GM06990 (cell line): ENCODE measurements around the gene CARM1.
A peak's percentile ranks its signal among the peaks of the same experiment; 100 is the strongest.

Experiments
- DNase-seq: peaks from one replicate; pipeline ENCODE4 v3.0.0-alpha.2; 2011; ENCODE audit not compliant: insufficient read length; ENCODE audit errors: extremely low read depth
- H3K27me3 ChIP-seq: replicated peaks from 2 replicates; pipeline ENCODE4 v1.6.0; 2011; ENCODE audit warnings: low read length; ENCODE audit not compliant: control insufficient read depth, insufficient read depth
- H3K36me3 ChIP-seq: 2 replicates; pipeline ENCODE4 v1.5.1; 2011; ENCODE audit warnings: low read length; ENCODE audit not compliant: control insufficient read depth, insufficient read depth
- H3K4me3 ChIP-seq: replicated peaks from 2 replicates; pipeline ENCODE4 v1.5.1; 2011; ENCODE audit warnings: low read depth, mild to moderate bottlenecking, control low read depth, low read length
- CTCF ChIP-seq: IDR thresholded peaks from 2 replicates; pipeline ENCODE4 v1.5.1; 2011; ENCODE audit warnings: low read length, control low read depth, mild to moderate bottlenecking, inconsistent platforms; ENCODE audit not compliant: insufficient read depth, poor library complexity, severe bottlenecking

Gene CARM1

GRCh38 chr19:10839114-10840050 lies 32.0 kb upstream of the CARM1 start:
- Histone ChIP-seq H3K27me3 (no peaks in the 10 kb centered on the region), H3K4me3 (no peak overlapping the region), H3K36me3 (peaks cover 4% of the 10 kb centered on the region)
- no peak for TF ChIP-seq CTCF
- DNase-seq: no peak

- DNase-seq: no peak
- Histone ChIP-seq H3K4me3 (no peak overlapping the region), H3K27me3 (no peaks in the 10 kb centered on the region), H3K36me3 (no peaks in the 10 kb centered on the region)
- TF ChIP-seq CTCF: no peak
Measured at GRCh38 chr19:10842788-10843187, 28.6 kb upstream of the CARM1 start.

- no peaks in the 10 kb centered on the region for H3K27me3 ChIP-seq
- H3K4me3 ChIP-seq: no peak overlapping the region
- DNase-seq: no peak
- TF ChIP-seq CTCF: no peak
- no peaks in the 10 kb centered on the region for H3K36me3 ChIP-seq
Measured at GRCh38 chr19:10846500-10847202, 24.7 kb upstream of the CARM1 start.

- peak within 1 kb of the TSS; percentile 33 for H3K4me3 ChIP-seq
- no peak for TF ChIP-seq CTCF
- DNase-seq: no peak
- no peaks in the 10 kb centered on the region for H3K27me3 ChIP-seq
- no peaks in the 10 kb centered on the region for H3K36me3 ChIP-seq
Measured at GRCh38 chr19:10848230-10848856, 23.0 kb upstream of the CARM1 start, which contains the start of gene C19orf38. TSS of gene C19orf38 (plus strand) at chr19:10848415. CDS start at chr19:10848509, 94 bp downstream.

GRCh38 chr19:10850631-10851030 lies 20.7 kb upstream of the CARM1 start:
- Histone ChIP-seq H3K4me3 (no peak overlapping the region), H3K27me3 (no peaks in the 10 kb centered on the region), H3K36me3 (no peaks in the 10 kb centered on the region)
- TF ChIP-seq CTCF: no peak
- no peak for DNase-seq
